HG03060 (cell line): ENCODE results near the gene CHCHD10.

Experiments used
- ATAC-seq: cut with Tn5 transposase; IDR thresholded peaks from one replicate; pipeline ENCODE4 v1.9.1; 2021; ENCODE audit warnings: low read depth, moderate number of reproducible peaks; ENCODE audit not compliant: unreplicated experiment

CHCHD10 gene

GRCh38 chr22:23774114-23774921 is 6.5 kb upstream of the CHCHD10 start:
- ATAC-seq = no peak

- no peak for ATAC-seq
Observed at GRCh38 chr22:23773483-23774113, 5.8 kb upstream of the CHCHD10 start.

GRCh38 chr22:23772649-23773473 is 5.1 kb upstream of the CHCHD10 start, which contains the start of gene MMP11:
MMP11 (plus strand) TSS chr22:23772849; CDS start chr22:23772871, 22 bp downstream.
- no peak for ATAC-seq

- no peak for ATAC-seq
Observed at GRCh38 chr22:23772315-23772648, 4.5 kb upstream of the CHCHD10 start.

GRCh38 chr22:23769321-23769965 is 1.7 kb upstream of the CHCHD10 start:
- no peak for ATAC-seq

GRCh38 chr22:23767303-23767672 is 484 bp downstream of the CHCHD10 start:
- no peak for ATAC-seq

GRCh38 chr22:23764899-23765881 is 2.6 kb downstream of the CHCHD10 start:
- no peak for ATAC-seq

- ATAC-seq = no peak
Observed at GRCh38 chr22:23763954-23764353, 3.8 kb downstream of the CHCHD10 start.

GRCh38 chr22:23763579-23763945 is 4.2 kb downstream of the CHCHD10 start:
- ATAC-seq = no peak

- no peak for ATAC-seq
Observed at GRCh38 chr22:23762842-23763578, 4.8 kb downstream of the CHCHD10 start, which contains the start of gene C22orf15. C22orf15 (plus strand) TSS chr22:23762990; CDS start chr22:23763307, 317 bp downstream.

- no peak for ATAC-seq
Observed at GRCh38 chr22:23760056-23760455, 7.7 kb downstream of the CHCHD10 start.

GRCh38 chr22:23759566-23759965 is 8.2 kb downstream of the CHCHD10 start:
- no peak for ATAC-seq

- ATAC-seq = no peak
Observed at GRCh38 chr22:23756891-23757290, 10.9 kb downstream of the CHCHD10 start.

- ATAC-seq = no peak
Observed at GRCh38 chr22:23755711-23756110, 12.1 kb downstream of the CHCHD10 start.

GRCh38 chr22:23754980-23755636 is 12.7 kb downstream of the CHCHD10 start:
- no peak for ATAC-seq

GRCh38 chr22:23754220-23754919 is 13.4 kb downstream of the CHCHD10 start, which contains the start of gene VPREB3:
VPREB3 (minus strand) TSS chr22:23754425; CDS start chr22:23754363, 62 bp downstream.
- no peak for ATAC-seq

- ATAC-seq = no peak
Observed at GRCh38 chr22:23753385-23753784, 14.4 kb downstream of the CHCHD10 start.

GRCh38 chr22:23752750-23753149 is 15.0 kb downstream of the CHCHD10 start:
- no peak for ATAC-seq
